Activated T-cell treated with anti-CD3 and anti-CD28 coated beads for 48 hours (primary cell): Measurements from ENCODE around the gene ZNF185.

Source experiments
- DNase-seq: peaks from one replicate; pipeline ENCODE4 v3.0.0-alpha.2; 2020; ENCODE audit warnings: low read depth

ZNF185 gene

GRCh38 chrX:152897222-152898131, at the start of gene ZNF185:
ZNF185 (plus strand) TSS chrX:152898067; CDS start chrX:152914490, 16,423 bp downstream.
- no peak for DNase-seq

- no peak for DNase-seq
These were observed 47.4 kb upstream of the ZNF185 start for GRCh38 chrX:152850465-152850864.

- DNase-seq = no peak
These were observed 43.9 kb upstream of the ZNF185 start for GRCh38 chrX:152853986-152854385.

- DNase-seq = no peak
These were observed 36.8 kb upstream of the ZNF185 start for GRCh38 chrX:152861116-152861515.

- DNase-seq = no peak
These were observed 36.0 kb upstream of the ZNF185 start for GRCh38 chrX:152861826-152862225.

- DNase-seq = no peak
These were observed 32.5 kb upstream of the ZNF185 start for GRCh38 chrX:152865232-152865920.

- DNase-seq = no peak
These were observed 31.5 kb upstream of the ZNF185 start for GRCh38 chrX:152866386-152866785.

GRCh38 chrX:152869972-152870371, 27.9 kb upstream of the ZNF185 start:
- no peak for DNase-seq

GRCh38 chrX:152871260-152871659, 26.6 kb upstream of the ZNF185 start:
- no peak for DNase-seq

GRCh38 chrX:152872522-152872921, 25.3 kb upstream of the ZNF185 start:
- no peak for DNase-seq

GRCh38 chrX:152873361-152873760, 24.5 kb upstream of the ZNF185 start:
- DNase-seq = no peak

GRCh38 chrX:152876931-152877840, 20.7 kb upstream of the ZNF185 start:
- no peak for DNase-seq

GRCh38 chrX:152878976-152879755, 18.7 kb upstream of the ZNF185 start:
- DNase-seq = no peak

GRCh38 chrX:152881289-152881688, 16.6 kb upstream of the ZNF185 start:
- no peak for DNase-seq

- no peak for DNase-seq
These were observed 13.7 kb upstream of the ZNF185 start for GRCh38 chrX:152884171-152884570.

- DNase-seq = no peak
These were observed 11.2 kb upstream of the ZNF185 start for GRCh38 chrX:152886716-152887115.

- DNase-seq = no peak
These were observed 5.4 kb upstream of the ZNF185 start for GRCh38 chrX:152892499-152892898.

- no peak for DNase-seq
These were observed 4.6 kb upstream of the ZNF185 start for GRCh38 chrX:152892999-152893891.

- no peak for DNase-seq
These were observed 3.8 kb upstream of the ZNF185 start for GRCh38 chrX:152893980-152894610.

- no peak for DNase-seq
These were observed 2.7 kb upstream of the ZNF185 start for GRCh38 chrX:152895121-152895520.
